NCI-H2081 (cell line): ENCODE measurements around the gene SKI.

ENCODE experiments used
- DNase-seq, 2 experiments: peaks; one replicate each; lab custom pipeline; 2025; lab: John Stamatoyannopoulos, UW

Gene SKI

DNA sequence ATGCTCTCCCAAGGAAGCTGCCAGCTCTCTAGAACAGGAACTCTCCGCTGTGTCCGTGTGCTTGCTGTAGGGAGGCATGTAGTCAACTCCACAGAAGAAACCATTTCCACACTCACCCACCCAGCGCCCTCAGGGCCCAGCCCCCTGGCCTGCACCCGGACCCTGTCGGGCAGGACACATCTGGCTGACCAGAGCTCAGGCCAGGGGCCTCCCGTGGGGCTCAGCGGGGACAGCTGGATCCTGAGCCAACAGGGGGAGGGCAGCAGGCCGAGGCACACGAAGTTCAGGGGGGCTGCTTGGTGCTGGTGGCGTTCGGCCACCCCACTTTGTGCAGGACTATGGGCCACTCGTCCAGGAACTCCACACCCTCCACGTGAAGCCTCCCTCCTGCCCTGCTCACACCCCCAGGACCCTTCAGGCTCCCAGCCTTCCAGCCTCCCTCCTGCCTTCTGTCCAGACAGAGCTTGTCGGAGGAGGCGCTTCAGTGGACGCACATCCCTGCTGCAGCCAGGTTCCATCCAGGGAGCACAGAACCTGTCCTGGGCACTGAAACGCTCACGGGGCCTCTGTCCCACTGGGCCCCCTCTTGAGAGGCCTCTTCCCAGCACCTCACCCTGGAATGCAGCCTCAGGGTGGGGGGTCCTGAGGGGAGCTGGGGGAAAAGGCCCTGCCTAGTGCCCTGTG lies 18.6 kb upstream of the SKI start:
- DNase-seq, result no peak

DNA sequence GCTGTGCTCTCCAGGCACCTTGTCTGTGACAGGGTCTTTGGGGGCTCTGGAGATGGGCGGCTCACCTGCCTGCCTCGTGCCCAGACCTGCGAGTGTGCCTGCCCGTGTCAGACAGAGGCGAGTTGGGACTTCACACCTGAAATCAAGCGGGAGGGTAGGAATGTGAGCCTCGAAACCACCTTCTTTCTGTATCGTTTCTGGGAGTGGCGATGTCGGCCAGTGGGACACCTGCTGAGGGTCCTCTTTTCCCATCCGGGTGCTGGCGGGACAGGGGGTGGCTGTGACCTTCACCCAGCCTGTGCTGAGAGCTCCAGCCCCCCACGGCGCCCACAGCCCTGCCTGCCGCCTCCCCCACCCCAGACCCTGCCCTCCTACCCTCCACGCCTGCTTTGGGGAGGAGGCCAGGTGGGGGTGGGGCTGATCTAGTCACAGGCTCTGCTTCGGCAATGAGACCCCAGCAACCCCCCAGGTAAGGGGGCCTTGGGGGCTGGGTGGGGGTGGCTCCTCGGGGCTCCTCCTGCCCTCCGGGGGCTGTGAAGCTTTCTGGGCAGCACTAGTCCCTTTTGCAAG lies 17.9 kb upstream of the SKI start:
- DNase-seq, result no peak

- DNase-seq, result no peak
Measured at GRCh38 chr1:2210786-2211185, 17.3 kb upstream of the SKI start.

DNA sequence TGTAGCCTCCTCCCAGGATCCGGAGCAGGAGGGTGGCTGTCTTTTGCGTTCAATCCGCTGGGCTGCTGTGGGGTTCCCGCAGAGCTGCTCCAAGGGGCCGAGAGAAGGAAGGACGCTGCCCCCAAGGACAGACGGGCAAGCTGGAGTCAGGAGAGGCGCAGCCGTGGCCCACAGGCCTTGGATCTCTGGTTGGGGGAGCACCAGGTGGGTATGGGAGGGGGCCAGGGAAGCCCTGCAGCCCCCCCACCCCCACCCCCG lies 15.9 kb upstream of the SKI start:
- DNase-seq, result no peak

DNA sequence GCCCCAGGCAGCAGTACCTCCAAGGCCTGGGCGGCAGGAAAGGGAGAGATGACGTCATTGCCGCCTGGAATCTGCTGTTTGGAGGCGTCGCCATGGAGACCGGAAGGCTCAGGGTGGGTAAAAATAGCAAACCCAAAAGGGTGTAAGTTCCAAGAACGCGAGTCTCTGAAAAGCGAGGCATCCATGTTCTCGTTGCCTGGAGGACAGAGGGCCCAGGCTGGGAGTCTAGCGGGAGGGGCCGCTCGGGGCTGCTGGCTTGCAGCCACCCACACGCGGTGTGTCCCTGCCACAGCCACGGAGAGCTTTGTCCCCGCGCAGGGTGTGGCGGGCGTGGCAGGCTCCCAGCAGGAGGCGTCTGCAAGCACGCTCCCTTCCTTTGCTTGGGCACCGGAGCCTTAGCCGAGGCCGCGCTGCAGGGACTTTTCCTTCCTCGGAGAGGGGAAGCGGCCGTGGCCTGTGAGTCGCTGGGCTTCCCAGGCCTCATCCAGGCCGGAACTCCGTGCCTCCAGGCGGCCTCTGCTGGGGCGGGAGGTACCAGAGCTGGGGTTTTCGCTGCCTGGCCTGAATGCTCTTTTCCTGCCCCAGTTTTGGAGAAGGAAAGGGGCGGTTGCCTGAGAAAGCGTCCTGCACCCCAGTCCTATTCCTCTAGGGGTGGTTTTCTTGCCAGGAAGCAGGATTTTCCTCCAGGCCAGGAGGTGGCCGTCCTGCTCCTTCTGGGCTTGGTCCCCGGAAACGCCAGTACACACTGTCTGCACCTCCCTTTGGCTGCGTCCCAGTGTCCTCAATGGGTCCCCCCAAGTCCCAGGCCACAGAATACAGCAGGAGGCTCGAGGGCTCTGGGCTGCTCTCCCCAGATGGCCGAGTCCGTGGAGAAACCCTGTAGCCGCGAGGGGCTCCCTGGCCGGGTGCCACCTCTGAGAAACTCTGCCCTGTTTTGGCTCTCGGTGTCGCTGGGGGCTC lies 15.3 kb upstream of the SKI start:
- no peak for DNase-seq

GRCh38 chr1:2213576-2214505 lies 14.3 kb upstream of the SKI start:
- no peak for DNase-seq

GRCh38 chr1:2214541-2215241 lies 13.4 kb upstream of the SKI start:
- no peak for DNase-seq

GRCh38 chr1:2215329-2215728 lies 12.8 kb upstream of the SKI start:
- DNase-seq, result no peak

GRCh38 chr1:2215909-2216766 lies 12.0 kb upstream of the SKI start:
- DNase-seq, result no peak

DNA sequence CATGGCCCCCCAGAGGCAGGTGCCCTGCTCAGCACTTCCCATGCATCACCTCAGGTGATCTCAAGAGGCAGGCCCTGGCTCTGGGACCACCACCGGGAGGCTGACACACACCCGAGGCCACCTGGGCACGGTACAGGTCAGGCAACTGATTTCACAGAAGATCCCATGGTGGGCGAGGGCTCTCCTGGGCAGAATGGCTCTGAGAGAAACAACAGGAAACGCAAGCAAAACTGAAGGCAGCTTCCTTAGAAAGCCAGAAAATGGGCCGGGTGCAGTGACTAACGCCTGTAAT lies 11.4 kb upstream of the SKI start:
- no peak for DNase-seq

- no peak for DNase-seq
Measured at GRCh38 chr1:2221271-2221670, 6.8 kb upstream of the SKI start.

- no peak for DNase-seq
Measured at GRCh38 chr1:2224170-2224584, 3.9 kb upstream of the SKI start.

GRCh38 chr1:2224631-2225428 lies 3.3 kb upstream of the SKI start:
- DNase-seq, result no peak

DNA sequence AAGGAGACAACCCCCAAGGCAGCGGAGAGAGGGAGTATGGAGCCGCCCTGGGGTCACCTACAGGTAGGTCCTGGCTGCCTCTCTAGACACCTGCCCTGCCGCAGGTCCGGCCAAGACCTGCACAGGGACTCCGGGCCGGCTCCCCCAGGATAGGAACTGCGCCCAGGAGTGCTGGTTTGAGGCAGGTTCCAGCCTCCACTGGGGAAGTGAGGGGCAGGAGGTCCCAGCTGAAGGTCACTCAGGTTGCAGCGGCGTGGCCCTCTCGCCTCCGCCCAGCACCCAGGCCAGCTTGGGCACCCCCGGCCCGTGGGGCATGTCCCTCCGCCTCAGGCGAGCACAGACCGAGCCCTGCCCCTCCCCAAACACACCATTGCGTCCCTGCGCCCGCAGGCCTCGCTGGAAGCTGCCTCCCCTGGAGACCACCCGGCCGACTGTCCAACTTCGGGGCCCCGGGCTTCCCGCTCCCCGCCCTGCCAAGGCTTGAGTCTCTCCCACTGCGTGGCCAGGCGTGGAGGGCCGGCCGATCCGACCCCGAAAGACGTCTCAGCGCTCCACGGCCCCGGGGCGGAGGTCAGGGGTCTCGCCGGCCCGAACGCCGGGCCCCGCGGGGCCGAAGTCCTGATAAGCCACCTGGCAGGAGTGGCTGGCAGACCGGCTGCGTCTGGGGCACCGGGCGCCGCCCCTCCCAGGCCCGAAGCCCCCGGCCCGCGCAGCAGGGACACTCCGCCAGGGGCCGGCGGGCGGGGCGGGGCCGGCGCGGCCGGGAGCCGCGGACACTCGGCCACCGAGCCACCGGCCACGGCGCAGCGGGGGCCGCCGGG lies 1.4 kb upstream of the SKI start:
- no peak for DNase-seq

- peak; percentile 91 to 96 for DNase-seq
Measured at GRCh38 chr1:2227346-2228156, 568 bp upstream of the SKI start.

GRCh38 chr1:2228694-2229036 lies 546 bp downstream of the SKI start:
- DNase-seq, result peak in 1 of 2 experiments; percentile 34

GRCh38 chr1:2229037-2229864 lies 1.1 kb downstream of the SKI start:
- DNase-seq, result peak in 1 of 2 experiments; percentile 59
